Neural progenitor cell (in vitro differentiated cells): ENCODE measurements around the gene PCDH9. TPM values are rescaled to one million over a fixed set of nuclear protein-coding genes. Genes with fewer than 3 reads are reported as not detected.

Source experiments
- DNase-seq: peaks from one replicate; pipeline ENCODE4 v3.0.0-alpha.2; 2016; ENCODE audit warnings: low spot score
- H2AFZ ChIP-seq: fragments of 200-600 bp; sonication (generic); replicated peaks from 2 replicates; pipeline ENCODE4 v1.6.1; 2016; ENCODE audit warnings: antibody characterized with exemption
- H3F3A ChIP-seq: fragments of 200-600 bp; sonication (generic); 2 replicates; pipeline ENCODE4 v1.6.1; 2016; ENCODE audit warnings: antibody characterized with exemption, low read depth
- H3K27ac ChIP-seq: fragments of 200-600 bp; sonication (generic); 2 replicates; pipeline ENCODE4 v1.5.1; 2016; ENCODE audit warnings: mild to moderate bottlenecking
- H3K27me3 ChIP-seq: fragments of 200-600 bp; sonication (generic); 2 replicates; pipeline ENCODE4 v1.6.1; 2016; ENCODE audit warnings: mild to moderate bottlenecking, moderate library complexity
- H3K36me3 ChIP-seq: fragments of 200-600 bp; sonication (generic); 2 replicates; pipeline ENCODE4 v1.5.1; 2016
- H3K4me1 ChIP-seq: fragments of 200-600 bp; sonication (generic); 2 replicates; pipeline ENCODE4 v1.6.1; 2016; ENCODE audit warnings: mixed run types
- H3K4me2 ChIP-seq: fragments of 200-600 bp; sonication (generic); 2 replicates; pipeline ENCODE4 v1.6.1; 2016
- H3K4me3 ChIP-seq: fragments of 200-600 bp; sonication (generic); 2 replicates; pipeline ENCODE4 v1.5.1; 2016
- H3K79me2 ChIP-seq: fragments of 200-600 bp; sonication (generic); 2 replicates; pipeline ENCODE4 v1.6.1; 2016; ENCODE audit warnings: low read depth
- H3K9ac ChIP-seq: fragments of 200-600 bp; sonication (generic); 2 replicates; pipeline ENCODE4 v1.6.1; 2016
- H3K9me3 ChIP-seq: fragments of 200-600 bp; sonication (generic); 2 replicates; pipeline ENCODE4 v1.5.1; 2016; ENCODE audit warnings: low read depth
- H4K20me1 ChIP-seq: fragments of 200-600 bp; sonication (generic); 2 replicates; pipeline ENCODE4 v1.6.1; 2016; ENCODE audit warnings: low read depth
- H3K27ac Mint-ChIP-seq: 3 replicates; pipeline ENCODE4 v1.8.0; 2021; ENCODE audit warnings: mixed read lengths
- H3K27me3 Mint-ChIP-seq: 2 replicates; pipeline ENCODE4 v1.8.0; 2022; ENCODE audit warnings: low read depth, mild to moderate bottlenecking, inconsistent platforms, moderate library complexity, mixed read lengths; ENCODE audit not compliant: insufficient read depth
- H3K36me3 Mint-ChIP-seq: 3 replicates; pipeline ENCODE4 v1.8.0; 2021; ENCODE audit warnings: mixed read lengths
- H3K4me1 Mint-ChIP-seq: 3 replicates; pipeline ENCODE4 v1.8.0; 2021; ENCODE audit warnings: mixed read lengths
- H3K4me3 Mint-ChIP-seq: 3 replicates; pipeline ENCODE4 v1.8.0; 2021; ENCODE audit warnings: mild to moderate bottlenecking, moderate library complexity, mixed read lengths
- H3K9me3 Mint-ChIP-seq: 3 replicates; pipeline ENCODE4 v1.8.0; 2020; ENCODE audit warnings: mixed read lengths
- CTCF ChIP-seq: fragments of 200-600 bp; sonication (generic); IDR thresholded peaks from 2 replicates; pipeline ENCODE4 v1.5.1; 2017; ENCODE audit warnings: antibody characterized with exemption, mild to moderate bottlenecking
- EZH2 ChIP-seq: fragments of 200-600 bp; sonication (generic); IDR thresholded peaks from 2 replicates; pipeline ENCODE4 v1.6.1; 2017; ENCODE audit warnings: antibody characterized with exemption, mild to moderate bottlenecking, moderate library complexity
- EZH2phosphoT487 ChIP-seq: fragments of 200-600 bp; sonication (generic); IDR thresholded peaks from 2 replicates; pipeline ENCODE4 v1.6.1; 2017; ENCODE audit warnings: antibody characterized with exemption
- total RNA-seq: library from RNA; depleted of rRNA; stranded (reverse); fragments of >200 nt; gene quantifications from 2 replicates; pipeline ENCODE4 v1.2.3, GENCODE V29; 2015; ENCODE audit warnings: low replicate concordance

PCDH9 gene
- total RNA-seq, 1 donor from 2014 or later, result 0.24 TPM

GRCh38 chr13:66971004-66971403 is 259.1 kb downstream of the PCDH9 start:
- no peaks in the 10 kb centered on the region for H3K79me2 ChIP-seq
- Mint-ChIP-seq H3K9me3 (no peaks in the 10 kb centered on the region), H3K4me3 (no peak overlapping the region), H3K27ac (no peak overlapping the region), H3K27me3 (no peaks in the 10 kb centered on the region), H3K4me1 (peaks cover 11% of the 10 kb centered on the region), H3K36me3 (no peaks in the 10 kb centered on the region)
- no peak overlapping the region for H2AFZ ChIP-seq
- H3K4me2 ChIP-seq, result no peak overlapping the region
- H3K27ac ChIP-seq, result no peak overlapping the region
- H3K4me1 ChIP-seq, result peaks cover 5% of the 10 kb centered on the region
- TF ChIP-seq CTCF (no peak), EZH2phosphoT487 (no peak), EZH2 (no peak)
- H4K20me1 ChIP-seq, result no peaks in the 10 kb centered on the region
- H3K27me3 ChIP-seq, result no peaks in the 10 kb centered on the region
- H3F3A ChIP-seq, result no peaks in the 10 kb centered on the region
- no peak for DNase-seq
- H3K4me3 ChIP-seq, result no peak overlapping the region
- no peaks in the 10 kb centered on the region for H3K36me3 ChIP-seq
- no peaks in the 10 kb centered on the region for H3K9me3 ChIP-seq
- H3K9ac ChIP-seq, result no peak overlapping the region

- no peaks in the 10 kb centered on the region for H3K27me3 ChIP-seq
- H3K9ac ChIP-seq, result no peak overlapping the region
- no peak overlapping the region for H2AFZ ChIP-seq
- no peaks in the 10 kb centered on the region for H3F3A ChIP-seq
- H3K4me1 Mint-ChIP-seq, result peaks cover 9% of the 10 kb centered on the region
- no peaks in the 10 kb centered on the region for H3K27me3 Mint-ChIP-seq
- no peaks in the 10 kb centered on the region for H3K36me3 Mint-ChIP-seq
- H3K36me3 ChIP-seq, result no peaks in the 10 kb centered on the region
- TF ChIP-seq EZH2phosphoT487 (no peak), EZH2 (no peak), CTCF (no peak)
- H3K4me2 ChIP-seq, result no peak overlapping the region
- no peaks in the 10 kb centered on the region for H4K20me1 ChIP-seq
- H3K27ac ChIP-seq, result no peak overlapping the region
- no peak for DNase-seq
- H3K4me1 ChIP-seq, result peaks cover 3% of the 10 kb centered on the region
- no peaks in the 10 kb centered on the region for H3K79me2 ChIP-seq
- no peak overlapping the region for H3K4me3 Mint-ChIP-seq
- no peaks in the 10 kb centered on the region for H3K9me3 ChIP-seq
- H3K9me3 Mint-ChIP-seq, result no peaks in the 10 kb centered on the region
- no peak overlapping the region for H3K27ac Mint-ChIP-seq
- no peak overlapping the region for H3K4me3 ChIP-seq
Measured at GRCh38 chr13:66969291-66969690, 260.8 kb downstream of the PCDH9 start.

GRCh38 chr13:66967811-66968597 is 262.1 kb downstream of the PCDH9 start:
- Histone ChIP-seq H3K9ac (no peak overlapping the region), H3K4me1 (no peaks in the 10 kb centered on the region), H3K4me3 (no peak overlapping the region), H3K36me3 (no peaks in the 10 kb centered on the region), H3K27me3 (no peaks in the 10 kb centered on the region), H3K27ac (no peak overlapping the region), H3K79me2 (no peaks in the 10 kb centered on the region), H3F3A (no peaks in the 10 kb centered on the region), H2AFZ (no peak overlapping the region), H3K4me2 (no peak overlapping the region), H4K20me1 (no peaks in the 10 kb centered on the region), H3K9me3 (no peaks in the 10 kb centered on the region)
- H3K4me1 Mint-ChIP-seq, result no peaks in the 10 kb centered on the region
- no peak overlapping the region for H3K27ac Mint-ChIP-seq
- DNase-seq, result no peak
- no peaks in the 10 kb centered on the region for H3K27me3 Mint-ChIP-seq
- TF ChIP-seq EZH2, result no peak
- no peak for TF ChIP-seq EZH2phosphoT487
- TF ChIP-seq CTCF, result no peak
- H3K9me3 Mint-ChIP-seq, result no peaks in the 10 kb centered on the region
- H3K4me3 Mint-ChIP-seq, result no peak overlapping the region
- no peaks in the 10 kb centered on the region for H3K36me3 Mint-ChIP-seq
